Activated CD4-positive, alpha-beta T cell treated with anti-CD3 and anti-CD28 coated beads, Interleukin-2, Interleukin-4, amounts not matched to agents 100 ng/mL and 50 ng/mL, durations not matched to agents 16 hours and 8 hours (primary cell): ENCODE results near the gene MLLT6.

ENCODE experiments used
- DNase-seq: peaks from one replicate; pipeline ENCODE4 v3.0.0-alpha.2; 2020; ENCODE audit warnings: low spot score

MLLT6 gene

DNA sequence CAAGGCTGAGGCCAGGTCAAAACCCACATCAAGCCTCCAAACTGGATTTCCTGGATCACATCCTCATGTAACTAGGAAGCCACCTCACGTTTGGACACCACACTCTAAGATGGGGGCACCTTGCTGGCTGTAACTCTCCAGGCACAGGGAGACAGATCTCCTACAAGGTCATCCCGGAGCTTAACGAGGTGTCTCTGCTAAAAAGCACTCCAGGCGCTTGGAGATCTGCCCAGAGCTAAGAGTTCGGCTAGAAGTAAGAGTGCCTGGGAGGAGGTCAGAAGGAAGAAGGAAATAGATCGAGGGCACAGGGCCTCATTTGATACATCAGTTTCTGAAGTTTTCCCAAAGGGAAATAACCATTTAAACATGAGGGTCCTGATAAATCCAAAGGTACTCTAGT is 63.3 kb downstream of the MLLT6 start:
- no peak for DNase-seq

DNA sequence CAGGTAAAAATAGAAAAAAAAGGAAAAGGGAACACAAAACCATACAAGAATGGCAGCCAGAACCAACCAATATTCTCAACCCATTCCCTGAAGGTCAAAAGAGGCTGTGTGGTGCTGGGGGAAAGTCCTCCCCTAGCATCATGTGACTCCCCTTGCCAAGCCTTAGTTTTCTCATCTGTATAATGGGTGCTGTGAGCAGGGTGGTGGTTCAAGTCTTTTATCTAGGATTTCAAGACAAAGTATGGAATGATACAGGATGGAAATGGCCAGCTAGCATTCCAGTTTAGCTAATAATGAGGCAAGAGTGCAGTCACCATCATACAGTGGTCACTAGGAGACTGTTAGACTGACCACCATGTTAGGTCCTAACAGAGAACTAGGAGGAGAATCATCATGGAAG is 68.2 kb downstream of the MLLT6 start:
- no peak for DNase-seq

DNA sequence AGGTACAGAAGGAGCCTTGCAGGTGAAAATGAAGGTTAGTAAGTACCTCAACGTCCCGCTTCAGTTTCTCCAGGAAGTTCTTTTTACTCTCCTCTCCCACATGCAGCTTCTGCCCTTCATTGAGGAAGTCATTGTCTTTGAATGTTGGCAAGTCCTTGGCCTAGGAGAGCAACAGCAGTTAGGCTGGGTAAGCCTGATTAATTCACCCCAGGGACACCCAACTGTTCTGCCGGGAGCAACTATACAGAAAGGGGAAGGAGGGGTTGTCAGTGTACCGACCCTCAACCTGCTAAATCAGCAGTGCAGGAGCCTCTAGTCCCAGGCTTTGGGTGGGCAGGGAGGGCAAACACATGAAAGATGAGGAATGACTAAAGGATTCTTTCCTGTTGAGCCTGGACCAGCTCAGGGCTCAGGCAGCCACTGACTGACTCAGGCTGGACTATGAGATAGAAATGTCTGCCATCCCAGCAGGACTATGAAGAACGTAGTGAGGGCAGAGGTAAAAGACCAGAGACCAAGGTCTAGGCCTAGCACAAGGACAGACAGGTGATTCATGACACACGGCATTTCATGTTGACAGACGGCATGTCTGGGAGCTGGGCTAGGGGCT is 72.7 kb downstream of the MLLT6 start:
- DNase-seq = no peak
